NK-92 (cell line): Measurements from ENCODE around the gene RCSD1.

Source experiments
- DNase-seq: peaks from one replicate; lab custom pipeline; 2025; ENCODE audit not compliant: unreplicated experiment; lab: John Stamatoyannopoulos, UW

The RCSD1 gene

DNA sequence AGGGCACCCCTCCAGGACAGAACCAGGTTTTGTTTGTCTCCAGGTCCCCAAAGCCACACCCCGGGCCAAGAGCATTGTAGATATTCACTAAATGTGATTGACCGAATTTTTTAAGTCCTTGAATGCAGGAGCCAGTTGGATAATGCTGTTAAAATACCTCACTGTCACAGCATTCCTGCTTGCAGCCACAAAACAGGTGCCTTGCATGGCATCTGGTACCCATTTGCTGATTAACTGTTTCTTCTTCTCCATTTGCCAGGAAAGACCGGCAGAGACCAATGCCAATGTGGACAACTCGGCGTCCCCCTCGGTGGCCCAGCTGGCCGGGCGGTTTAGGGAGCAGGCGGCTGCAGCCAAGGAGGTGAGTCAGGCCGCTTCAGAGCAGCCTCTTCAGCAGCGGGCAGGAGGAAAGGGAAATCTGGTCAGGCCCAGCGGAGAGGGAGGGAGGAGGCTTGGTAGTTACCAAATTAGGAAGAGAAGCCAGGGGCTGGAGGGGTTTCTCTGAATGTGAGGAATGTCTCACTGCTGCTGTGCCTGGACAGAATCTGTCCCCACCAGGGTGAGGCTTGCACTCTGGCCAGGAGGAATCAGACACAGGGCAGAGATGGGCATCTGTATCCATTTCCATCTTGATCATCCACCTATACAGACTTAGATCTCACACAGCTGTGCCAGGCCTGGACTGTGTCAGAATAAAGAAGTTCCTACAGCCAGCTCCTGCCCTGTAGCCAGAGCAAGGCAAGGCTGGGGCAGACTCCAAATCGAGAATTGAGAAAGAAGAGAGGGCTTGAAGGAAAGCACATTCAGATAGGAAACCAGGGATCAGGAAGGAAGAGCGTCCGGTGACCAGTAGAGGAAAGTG lies 53.8 kb downstream of the RCSD1 start:
- DNase-seq = no peak

DNA sequence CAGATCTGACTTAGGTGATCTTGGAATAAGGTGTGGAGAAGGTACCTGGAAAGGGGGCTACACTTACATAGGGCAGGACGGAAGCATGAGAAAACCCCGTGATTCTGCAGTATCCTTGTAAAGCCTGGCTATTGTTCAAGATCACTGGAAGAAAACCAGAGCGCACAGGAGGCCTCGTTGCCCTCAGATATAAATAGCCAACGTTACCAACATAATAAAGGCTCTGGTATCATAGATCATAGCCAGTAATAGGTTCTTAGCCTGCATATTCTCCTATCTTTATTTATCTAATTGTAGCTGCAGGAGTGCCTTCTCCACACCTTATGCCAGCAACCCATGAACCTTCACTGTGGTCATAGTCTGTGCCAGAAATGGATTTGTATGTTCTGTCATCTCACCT lies 55.8 kb downstream of the RCSD1 start:
- no peak for DNase-seq

DNA sequence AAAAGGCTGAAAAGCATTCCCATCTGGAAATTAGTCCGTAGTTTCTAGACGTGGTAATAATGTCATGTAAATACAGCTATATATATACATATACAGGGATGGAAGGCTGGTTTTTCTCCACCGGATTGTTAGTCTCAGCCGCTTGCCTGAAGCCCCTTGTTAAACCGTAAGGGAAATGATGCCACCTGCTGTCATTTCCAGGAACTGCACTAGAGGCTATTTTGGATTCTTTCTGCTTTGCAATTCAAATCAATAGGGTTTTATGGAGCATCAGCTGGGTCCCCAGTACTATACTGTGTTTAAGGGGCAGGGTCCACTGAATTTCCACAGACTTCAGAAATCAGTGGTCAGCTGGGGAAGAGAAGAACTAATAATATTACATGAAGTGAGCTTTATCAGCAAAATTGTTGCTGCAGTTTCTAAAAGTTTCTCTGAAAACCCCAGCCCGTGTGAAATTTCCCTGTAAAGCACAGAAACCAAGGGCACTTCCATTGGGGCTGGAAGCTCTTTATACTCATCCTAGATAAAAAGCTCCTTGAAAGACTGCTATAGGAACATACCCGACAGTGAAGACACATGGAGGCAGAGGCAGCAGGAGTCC lies 58.0 kb downstream of the RCSD1 start:
- peak; percentile 12 for DNase-seq

DNA sequence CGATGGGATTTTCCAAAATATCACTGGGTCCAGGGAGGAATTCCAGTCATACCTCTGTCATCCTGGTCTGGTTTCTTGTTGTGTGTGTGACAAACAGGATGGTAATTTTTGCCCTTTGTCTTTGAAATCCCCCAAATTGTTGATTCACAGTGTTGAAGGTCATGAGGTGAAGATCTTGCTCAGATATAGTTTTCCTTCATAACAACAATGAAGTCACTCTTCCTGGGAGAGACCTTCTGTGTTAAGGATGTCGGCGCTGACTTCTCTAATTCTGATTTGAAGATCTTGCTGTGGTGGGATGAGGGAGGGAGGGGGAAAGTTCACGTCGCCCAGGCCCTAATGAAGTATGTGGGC lies 59.5 kb downstream of the RCSD1 start:
- no peak for DNase-seq

DNA sequence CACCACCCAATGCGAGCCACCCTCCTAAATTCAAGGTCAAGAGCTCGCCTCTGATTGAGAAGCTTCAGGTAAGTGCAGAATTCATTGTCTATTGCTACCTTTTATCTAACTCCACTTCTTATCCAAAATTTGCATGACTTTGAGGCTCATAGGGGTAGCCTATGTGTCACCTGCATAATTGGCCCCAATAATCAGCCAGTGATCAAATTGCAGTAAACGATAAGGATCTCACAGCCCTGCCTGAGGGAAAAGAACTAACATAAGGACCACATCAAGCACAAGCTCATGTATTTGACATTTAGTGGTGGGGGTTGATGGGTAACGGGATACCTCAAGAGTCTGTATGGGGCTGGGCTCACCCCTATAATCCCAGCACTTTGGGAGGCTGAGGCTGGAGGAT lies 60.0 kb downstream of the RCSD1 start:
- DNase-seq = no peak

DNA sequence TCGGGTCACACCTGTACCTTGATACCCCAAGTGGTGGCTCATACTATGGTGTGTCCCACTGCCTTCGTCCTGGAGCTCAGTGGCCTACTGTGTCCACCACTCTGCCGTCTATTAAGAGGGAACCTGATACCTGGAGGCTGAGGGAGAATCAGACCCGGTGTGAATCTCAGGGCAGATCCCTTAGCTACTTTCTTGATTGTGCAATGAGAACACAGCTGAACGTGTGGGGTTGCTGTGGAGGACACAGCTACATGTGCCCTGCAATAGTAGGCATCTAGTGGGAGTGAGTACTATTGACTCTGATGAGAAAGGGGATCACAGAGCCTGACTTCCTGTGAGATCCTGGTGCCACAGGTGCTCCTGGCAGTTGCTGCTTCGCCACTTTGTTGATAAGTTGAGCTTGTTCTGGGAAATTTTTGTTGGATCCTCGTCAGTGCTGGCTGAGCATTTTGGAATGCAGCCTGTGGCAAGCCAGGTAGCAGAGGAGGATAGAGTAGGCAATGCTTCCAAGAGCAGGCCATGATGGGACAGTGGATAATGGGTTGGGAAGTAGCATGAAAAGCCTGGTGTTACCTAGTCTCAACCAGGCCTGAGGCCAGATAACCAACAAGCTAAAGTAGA lies 63.5 kb downstream of the RCSD1 start:
- DNase-seq = no peak

DNA sequence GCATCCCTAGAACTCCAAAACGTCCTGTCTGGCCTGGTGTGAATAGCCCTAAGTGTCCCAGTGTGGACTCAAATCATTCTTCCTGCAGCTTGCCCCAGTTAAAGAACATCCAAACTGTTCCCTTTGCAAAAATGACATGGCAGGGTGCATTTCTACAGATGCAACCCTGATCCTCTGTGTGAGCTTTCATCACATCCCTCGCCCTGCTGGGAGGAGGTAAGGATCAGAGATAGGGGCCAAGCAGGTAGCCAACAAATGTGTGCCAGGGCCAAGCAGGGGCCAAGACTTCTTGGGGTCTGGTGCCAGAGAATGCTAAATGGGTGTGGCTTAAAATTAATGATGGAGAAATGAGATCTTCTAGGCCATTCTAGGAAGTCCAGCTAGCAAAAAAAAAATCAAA lies 64.7 kb downstream of the RCSD1 start:
- no peak for DNase-seq

DNA sequence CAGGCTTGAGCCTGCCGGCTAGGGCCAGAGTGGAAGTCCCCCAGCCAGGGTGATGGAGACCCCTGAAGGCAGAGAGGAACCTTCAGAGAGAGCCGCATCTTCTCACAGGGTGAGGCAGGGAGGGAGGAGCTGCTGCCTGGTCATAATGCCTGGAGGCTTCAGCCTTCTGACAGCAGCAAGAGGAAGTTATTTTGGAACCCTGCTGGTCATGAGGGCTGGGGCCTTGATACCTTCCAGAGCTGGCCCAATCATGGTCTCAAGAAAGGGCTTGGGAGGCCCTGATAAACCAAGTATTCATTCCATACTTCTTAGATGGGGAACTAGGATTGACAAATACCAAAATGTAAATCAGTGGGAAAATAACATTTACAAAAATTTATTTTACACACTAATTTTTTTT lies 65.1 kb downstream of the RCSD1 start:
- DNase-seq = no peak

DNA sequence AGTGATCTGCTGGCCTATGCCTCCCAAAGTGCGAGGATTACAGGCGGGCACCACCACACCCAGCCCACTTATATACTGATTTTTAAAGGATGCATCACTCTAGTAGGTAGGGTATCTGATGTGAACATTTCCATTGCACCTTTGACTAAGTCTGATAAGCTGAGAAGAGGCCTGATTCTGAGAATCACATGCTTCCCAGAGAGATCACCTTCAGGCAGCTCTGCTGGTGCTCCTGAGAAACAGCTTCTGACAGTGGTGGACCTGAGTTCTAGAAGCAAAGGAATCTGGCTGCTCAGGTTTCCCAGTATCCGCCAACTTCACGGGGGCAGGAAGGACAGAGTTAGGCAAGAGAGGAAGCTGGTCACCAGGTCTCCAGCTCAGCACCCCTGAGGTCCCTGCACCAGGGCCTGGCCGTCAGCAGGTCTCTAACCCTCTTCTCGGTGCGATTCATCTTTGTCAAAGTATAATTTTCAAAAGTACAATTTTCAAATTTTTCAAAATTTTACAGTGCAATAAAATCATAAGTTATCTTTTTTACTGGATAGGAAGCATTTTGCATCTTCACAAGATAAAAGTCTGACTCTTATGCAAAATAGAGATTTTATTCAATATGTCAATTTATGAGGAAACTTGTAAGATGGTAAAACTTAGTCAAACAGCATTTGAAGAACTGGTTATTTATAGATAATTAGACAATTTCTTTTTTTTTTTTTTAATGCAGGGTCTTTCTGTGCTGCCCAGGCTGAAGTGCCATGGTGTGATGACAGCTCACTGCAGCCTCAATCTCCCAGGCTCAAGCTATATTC lies 65.9 kb downstream of the RCSD1 start:
- DNase-seq = no peak

DNA sequence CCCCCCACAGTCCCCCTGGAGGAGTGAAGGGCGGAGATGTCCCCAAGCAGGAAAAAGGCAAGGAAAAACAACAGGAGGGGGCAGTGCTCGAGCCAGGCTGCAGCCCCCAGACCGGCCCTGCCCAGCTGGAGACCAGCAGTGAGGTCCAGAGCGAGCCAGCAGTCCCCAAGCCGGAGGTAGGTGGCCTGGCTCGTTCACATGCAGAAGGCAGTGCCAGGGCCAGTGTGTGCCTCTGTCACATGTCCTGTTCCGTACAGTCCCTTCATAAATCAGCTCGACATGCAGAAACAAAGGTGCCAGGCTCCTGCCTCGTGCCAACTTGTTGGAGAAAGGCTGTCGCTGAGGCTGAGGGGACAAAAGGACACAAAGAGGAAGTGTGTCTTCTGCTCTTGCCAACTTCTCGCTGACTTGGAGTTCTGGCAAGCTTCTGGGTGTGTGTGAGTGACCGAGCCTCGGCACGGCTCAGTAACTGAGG lies 67.7 kb downstream of the RCSD1 start:
- DNase-seq = no peak

DNA sequence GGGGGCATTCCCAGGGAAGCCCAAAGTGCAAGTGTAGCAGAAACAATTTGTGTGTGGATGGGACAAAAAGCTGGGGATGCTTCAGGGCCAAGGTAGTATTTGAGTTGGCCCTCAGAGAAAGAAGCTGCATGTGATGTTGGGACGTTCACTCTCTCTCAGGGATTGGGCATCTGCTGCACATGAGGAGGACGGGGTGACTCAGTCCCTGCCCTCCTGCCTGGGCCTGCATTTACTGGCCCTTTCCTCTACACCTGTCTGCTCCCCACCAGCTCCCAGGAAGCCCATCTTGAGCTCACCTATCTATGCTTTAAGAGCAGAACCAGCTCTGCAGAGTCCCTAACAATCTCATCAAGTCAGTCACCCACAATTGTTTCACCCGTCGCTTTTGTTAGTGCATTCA lies 68.3 kb downstream of the RCSD1 start:
- no peak for DNase-seq

DNA sequence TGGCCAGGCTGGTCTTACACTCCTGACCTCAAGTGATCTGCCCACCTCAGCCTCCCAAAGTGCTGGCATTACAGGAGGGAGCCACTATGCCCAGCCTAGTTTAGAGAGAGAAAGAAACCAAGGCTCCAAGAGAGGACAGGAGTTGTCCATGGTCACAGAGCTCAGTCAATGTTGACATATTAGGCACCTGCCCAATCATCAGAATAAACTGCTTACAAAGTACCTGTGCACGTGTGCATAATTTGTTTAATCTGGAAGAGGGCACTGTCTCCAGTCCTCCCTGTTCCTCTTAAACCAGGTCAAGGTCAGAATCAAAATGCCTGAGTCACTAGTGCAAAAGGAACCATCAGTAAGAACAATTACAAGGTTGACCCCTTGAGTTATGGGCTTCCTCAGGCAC lies 71.5 kb downstream of the RCSD1 start:
- no peak for DNase-seq

DNA sequence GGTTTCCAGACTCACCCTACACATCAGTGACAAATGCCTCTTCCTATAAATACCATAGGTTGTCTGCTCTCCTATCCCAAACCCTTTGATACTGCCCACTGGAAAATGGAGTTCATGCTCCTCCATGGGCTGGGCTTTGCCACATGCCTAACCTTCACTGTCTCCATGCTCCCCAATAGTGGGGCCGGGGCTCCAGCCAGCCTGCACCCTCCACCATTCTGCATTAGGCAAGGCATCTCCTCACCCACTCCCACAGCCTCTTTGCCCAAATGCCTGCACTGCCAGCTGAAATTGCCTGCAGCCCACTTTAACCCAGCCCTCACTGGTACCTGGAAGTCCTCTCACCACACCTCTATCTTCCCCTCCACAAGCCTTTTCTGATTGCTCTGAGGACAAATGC lies 73.5 kb downstream of the RCSD1 start:
- no peak for DNase-seq

DNA sequence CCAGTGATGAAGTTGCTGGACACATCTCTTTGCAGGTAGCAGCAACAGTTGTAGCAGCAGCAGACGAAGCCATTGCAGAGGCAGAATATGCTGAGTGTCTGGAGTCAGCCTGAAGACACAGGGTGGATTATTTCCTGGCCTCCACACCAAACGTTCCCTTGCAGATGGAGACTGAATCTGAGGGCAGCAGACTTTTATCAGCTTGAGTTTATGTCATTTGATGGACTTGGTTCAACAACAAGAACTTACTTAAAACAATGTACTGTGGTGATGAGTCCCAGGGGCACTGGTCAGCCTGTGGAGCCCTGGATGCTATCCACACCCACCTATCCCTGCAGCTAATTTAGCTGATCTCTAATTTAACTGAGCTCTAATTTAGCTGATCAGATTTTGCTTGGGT lies 74.7 kb downstream of the RCSD1 start:
- DNase-seq = no peak

DNA sequence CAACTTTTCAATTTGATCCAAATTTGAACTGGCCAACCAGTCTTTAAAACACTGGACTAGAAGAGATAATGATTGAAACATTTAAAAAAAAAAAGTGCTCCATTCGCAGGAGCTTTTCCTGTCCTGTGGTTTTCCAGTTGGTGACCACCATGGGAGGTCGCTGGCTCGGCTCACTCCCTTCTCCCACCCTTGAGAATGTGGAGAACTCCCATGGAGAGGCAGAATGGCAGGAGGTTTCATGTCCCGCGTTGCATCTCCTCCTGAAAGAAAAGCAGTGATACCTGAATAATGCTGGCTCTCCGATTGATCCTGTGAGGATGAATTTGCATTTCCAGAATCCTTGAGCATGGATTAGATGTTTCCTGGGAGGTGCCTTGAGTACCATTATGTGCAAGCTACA lies 75.2 kb downstream of the RCSD1 start:
- DNase-seq = no peak

DNA sequence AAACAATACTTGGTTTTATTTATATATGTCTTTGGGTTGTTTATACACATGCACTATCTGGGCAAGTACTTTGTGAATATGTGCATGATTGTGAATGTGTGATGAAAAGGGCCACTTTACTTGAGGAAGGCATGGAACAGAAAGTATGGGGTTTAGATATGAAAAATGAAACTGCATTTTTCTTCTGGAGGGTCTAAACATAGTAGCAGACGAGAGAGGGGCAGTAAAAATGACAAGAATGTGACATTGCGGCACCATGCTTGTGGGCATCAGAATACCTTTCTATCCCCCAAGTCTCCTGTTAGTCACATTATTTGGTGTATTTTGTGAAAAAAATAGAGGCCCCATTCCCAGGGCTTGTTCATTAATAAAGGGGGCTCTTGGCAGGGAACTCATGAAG lies 76.3 kb downstream of the RCSD1 start:
- DNase-seq = no peak

DNA sequence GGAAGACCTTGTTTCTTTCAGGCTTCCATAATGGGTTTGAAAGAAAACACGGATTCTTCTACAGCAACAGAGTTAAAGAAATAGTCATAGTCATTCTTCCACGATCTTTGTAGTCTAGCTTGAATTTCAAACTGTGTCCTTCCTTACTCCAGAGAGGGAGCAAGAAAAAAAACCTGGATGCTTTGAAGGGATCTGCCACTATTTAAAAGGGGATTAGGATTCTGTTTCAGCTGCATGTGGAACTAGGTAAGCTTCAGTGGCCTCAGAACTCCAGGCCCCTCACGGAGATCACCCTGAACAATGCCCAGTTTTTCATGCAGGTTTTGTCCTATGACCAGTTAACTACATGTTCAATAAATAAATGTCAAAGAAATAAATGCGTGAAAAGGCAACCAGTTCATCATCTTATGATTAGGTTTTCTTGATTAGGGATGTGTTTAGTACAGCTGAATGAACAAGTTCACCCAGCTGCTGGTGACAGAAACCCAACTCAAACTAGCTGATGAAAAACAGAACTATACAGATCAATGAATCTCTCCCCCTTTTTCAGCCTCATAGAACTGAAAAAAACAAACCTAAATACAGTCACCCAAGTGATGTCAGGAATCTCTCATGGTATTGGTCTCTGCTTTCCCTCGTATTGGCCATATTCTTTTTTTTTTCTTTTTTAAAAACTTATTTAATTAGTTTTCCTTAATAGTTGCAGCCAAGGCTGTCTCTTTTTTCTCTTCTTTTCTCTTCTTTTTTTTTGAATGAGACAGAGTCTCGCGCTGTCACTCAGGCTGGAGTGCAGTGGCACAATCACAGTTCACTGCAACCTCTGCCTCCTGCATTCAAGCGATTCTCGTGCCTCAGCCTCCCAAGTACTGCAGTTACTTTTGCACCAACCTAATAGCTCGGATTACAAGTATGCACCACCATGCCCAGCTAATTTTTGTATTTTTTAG lies 77.2 kb downstream of the RCSD1 start:
- no peak for DNase-seq

DNA sequence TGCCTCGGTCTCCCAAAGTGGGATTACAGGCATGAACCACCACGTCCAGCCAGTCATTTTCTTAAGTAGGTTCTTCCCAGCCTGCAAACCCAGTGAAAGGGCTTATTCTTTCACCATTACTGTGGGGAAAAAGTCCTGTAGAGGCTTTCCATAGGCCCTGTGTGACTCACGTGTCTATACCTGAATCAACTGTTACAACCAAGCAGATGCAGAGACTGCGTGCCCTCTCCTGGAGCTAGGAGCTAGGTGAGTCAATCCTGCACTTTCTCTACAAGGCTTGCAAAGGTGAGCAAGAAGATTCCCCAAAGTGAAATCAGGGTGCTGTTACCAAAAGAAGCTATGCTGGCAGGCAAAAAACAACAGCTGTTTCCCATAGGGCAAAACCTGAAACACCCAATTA lies 77.9 kb downstream of the RCSD1 start:
- no peak for DNase-seq

DNA sequence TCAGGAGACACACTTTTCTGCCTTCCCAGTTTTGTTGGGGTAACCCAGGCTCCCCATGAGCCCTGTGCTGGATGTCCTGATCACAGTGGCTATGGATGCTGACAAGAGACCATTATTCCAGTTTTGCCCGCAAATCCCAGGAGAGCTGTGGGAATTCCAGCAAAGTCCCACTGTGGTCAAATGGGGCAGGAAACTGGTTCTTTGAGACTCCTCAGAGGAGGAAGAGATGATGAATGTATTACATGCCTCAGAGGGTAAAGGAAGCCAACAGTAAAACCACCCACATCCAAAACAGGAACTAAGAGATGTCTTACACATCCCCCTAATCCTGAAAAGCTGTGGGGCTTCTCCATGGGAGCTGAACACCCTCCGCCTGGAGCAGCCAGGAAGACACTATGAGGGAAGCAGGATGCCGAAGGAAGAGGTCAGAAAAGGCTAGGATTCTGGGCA lies 78.9 kb downstream of the RCSD1 start:
- no peak for DNase-seq

DNA sequence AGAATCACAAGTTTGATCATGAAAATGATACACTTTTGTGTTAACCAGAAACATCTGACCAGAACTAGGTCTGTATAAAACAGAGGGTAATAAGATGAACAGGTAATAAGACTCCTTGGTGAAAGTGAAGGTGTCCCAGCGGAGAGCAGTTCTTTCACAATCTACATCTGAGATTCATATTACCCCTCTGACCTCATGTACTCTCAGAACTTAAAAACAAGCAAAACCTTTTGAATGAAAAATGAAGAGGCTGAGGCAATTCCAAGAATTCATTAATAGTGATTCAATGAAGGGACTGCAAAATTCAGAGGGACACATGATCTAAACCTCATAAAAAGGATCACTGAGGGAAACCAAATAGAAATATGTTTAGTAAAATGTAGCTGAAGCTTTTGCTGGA lies 80.8 kb downstream of the RCSD1 start:
- no peak for DNase-seq
